ENCODE results near the gene TMEM164. TPM values are rescaled to one million over a fixed set of nuclear protein-coding genes. Genes with fewer than 3 reads are reported as not detected.

The TMEM164 gene
- total and polyA plus RNA-seq, 2 donors (not counting 1 experiment from before 2014, with no cell fraction given), result 5.7 to 10.2 TPM

DNA sequence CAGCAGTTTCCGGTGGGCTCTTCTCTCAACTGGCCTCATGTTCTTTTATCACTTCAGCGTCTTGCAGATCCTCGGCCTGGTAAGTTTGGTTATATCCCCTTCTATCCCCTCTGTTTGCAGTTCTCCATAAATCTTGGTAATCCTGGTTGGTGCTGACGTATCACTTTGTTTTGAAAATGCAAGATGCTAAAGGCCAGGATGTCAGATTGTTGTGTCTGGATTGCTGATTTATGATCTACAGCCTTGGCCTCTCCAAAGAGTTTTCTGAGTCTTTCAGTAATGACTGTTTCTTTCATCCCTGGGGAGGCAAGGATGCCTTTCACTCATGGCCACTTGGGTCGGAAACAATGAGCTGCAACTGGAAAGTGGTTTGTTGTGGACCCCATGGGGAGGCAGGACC, 168.5 kb downstream of the TMEM164 start:
- Histone ChIP-seq H3K4me1 (ENCODE audit: control insufficient read depth, extremely low read depth, insufficient read depth, low read length) (peaks cover 3% of the 10 kb centered on the region), H3K9ac (ENCODE audit: insufficient read depth, low read length) (no peak overlapping the region), H3K9me3 (ENCODE audit: control insufficient read depth, insufficient read depth, low read depth, low read length) (no peaks in the 10 kb centered on the region), H3K4me3 (replicated peaks in 1 of 4; ENCODE audit: control extremely low read depth in 1 of 4, insufficient read depth in 1 of 4, low read depth in 3 of 4, low read length in 4 of 4) (no peak overlapping the region), H4K20me1 (ENCODE audit: control insufficient read depth, extremely low read depth, insufficient read depth, low read length) (no peaks in the 10 kb centered on the region), H2AFZ (ENCODE audit: low read length) (no peak overlapping the region), H3K79me2 (ENCODE audit: control insufficient read depth, insufficient read depth, low read length) (no peaks in the 10 kb centered on the region), H3K27ac (ENCODE audit: insufficient read depth, low read length) (no peak overlapping the region), H3K27me3 (ENCODE audit: control insufficient read depth, insufficient read depth, low read length) (no peaks in the 10 kb centered on the region), H3K4me2 (ENCODE audit: extremely low read depth, insufficient read depth, low read length) (no peak overlapping the region), H3K36me3 (ENCODE audit: control insufficient read depth, insufficient read depth, low read length) (no peaks in the 10 kb centered on the region)
- TF ChIP-seq, protein P1, sequence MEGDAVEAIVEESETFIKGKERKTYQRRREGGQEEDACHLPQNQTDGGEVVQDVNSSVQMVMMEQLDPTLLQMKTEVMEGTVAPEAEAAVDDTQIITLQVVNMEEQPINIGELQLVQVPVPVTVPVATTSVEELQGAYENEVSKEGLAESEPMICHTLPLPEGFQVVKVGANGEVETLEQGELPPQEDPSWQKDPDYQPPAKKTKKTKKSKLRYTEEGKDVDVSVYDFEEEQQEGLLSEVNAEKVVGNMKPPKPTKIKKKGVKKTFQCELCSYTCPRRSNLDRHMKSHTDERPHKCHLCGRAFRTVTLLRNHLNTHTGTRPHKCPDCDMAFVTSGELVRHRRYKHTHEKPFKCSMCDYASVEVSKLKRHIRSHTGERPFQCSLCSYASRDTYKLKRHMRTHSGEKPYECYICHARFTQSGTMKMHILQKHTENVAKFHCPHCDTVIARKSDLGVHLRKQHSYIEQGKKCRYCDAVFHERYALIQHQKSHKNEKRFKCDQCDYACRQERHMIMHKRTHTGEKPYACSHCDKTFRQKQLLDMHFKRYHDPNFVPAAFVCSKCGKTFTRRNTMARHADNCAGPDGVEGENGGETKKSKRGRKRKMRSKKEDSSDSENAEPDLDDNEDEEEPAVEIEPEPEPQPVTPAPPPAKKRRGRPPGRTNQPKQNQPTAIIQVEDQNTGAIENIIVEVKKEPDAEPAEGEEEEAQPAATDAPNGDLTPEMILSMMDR (conservative IDR thresholded peaks at IDR 0.05 in 1 of 2, IDR thresholded peaks at IDR 0.05 in 1 of 2; ENCODE audit: low read depth in 1 of 2, low read length in 2 of 2), result no peak
- TF ChIP-seq EZH2 (IDR thresholded peaks at IDR 0.05; ENCODE audit: low read length, missing control alignments), result no peak
- no peak for DNase-seq (ENCODE audit: low read depth in 2 of 2)

DNA sequence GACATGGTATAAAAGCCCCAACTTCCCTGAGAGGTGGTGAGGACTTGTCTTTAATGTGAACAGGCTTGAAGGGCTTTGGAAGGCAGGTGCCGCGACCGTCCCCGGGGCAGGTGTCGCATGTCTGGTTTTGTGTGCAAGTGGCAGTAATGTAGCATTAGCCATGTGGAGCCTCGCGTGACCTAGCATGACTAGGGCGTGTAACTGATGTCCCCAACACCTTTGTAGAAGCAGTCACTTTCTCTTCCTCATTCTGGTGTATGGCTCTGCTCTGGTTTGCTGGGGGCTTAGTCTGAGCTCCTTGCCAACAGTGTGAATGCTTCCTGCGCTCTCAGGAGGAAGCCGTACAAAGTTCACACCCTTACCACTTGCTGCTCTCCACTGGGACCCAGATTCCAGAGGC, 169.3 kb downstream of the TMEM164 start:
- Histone ChIP-seq H3K27ac (ENCODE audit: insufficient read depth, low read length) (no peak overlapping the region), H3K4me2 (ENCODE audit: extremely low read depth, insufficient read depth, low read length) (no peak overlapping the region), H4K20me1 (ENCODE audit: control insufficient read depth, extremely low read depth, insufficient read depth, low read length) (no peaks in the 10 kb centered on the region), H3K4me3 (replicated peaks in 1 of 4; ENCODE audit: control extremely low read depth in 1 of 4, insufficient read depth in 1 of 4, low read depth in 3 of 4, low read length in 4 of 4) (no peak overlapping the region), H3K9ac (ENCODE audit: insufficient read depth, low read length) (no peak overlapping the region), H2AFZ (ENCODE audit: low read length) (no peak overlapping the region), H3K4me1 (ENCODE audit: control insufficient read depth, extremely low read depth, insufficient read depth, low read length) (peaks cover 3% of the 10 kb centered on the region), H3K27me3 (ENCODE audit: control insufficient read depth, insufficient read depth, low read length) (no peaks in the 10 kb centered on the region), H3K79me2 (ENCODE audit: control insufficient read depth, insufficient read depth, low read length) (no peaks in the 10 kb centered on the region), H3K36me3 (ENCODE audit: control insufficient read depth, insufficient read depth, low read length) (no peaks in the 10 kb centered on the region), H3K9me3 (ENCODE audit: control insufficient read depth, insufficient read depth, low read depth, low read length) (no peaks in the 10 kb centered on the region)
- DNase-seq (ENCODE audit: low read depth in 2 of 2), result no peak
- TF ChIP-seq EZH2 (IDR thresholded peaks at IDR 0.05; ENCODE audit: low read length, missing control alignments), result no peak
- TF ChIP-seq, protein P1 (conservative IDR thresholded peaks at IDR 0.05 in 1 of 2, IDR thresholded peaks at IDR 0.05 in 1 of 2; ENCODE audit: low read depth in 1 of 2, low read length in 2 of 2), result no peak

GRCh38 chrX:110173192-110174175, 170.6 kb downstream of the TMEM164 start:
- no peak overlapping the region for H3K27ac ChIP-seq (ENCODE audit: insufficient read depth, low read length)
- H3K9me3 ChIP-seq (ENCODE audit: control insufficient read depth, insufficient read depth, low read depth, low read length), result no peaks in the 10 kb centered on the region
- H3K4me1 ChIP-seq (ENCODE audit: control insufficient read depth, extremely low read depth, insufficient read depth, low read length), result peaks cover 3% of the 10 kb centered on the region
- H2AFZ ChIP-seq (ENCODE audit: low read length), result no peak overlapping the region
- no peaks in the 10 kb centered on the region for H4K20me1 ChIP-seq (ENCODE audit: control insufficient read depth, extremely low read depth, insufficient read depth, low read length)
- H3K27me3 ChIP-seq (ENCODE audit: control insufficient read depth, insufficient read depth, low read length), result no peaks in the 10 kb centered on the region
- no peak overlapping the region for H3K9ac ChIP-seq (ENCODE audit: insufficient read depth, low read length)
- no peak overlapping the region for H3K4me2 ChIP-seq (ENCODE audit: extremely low read depth, insufficient read depth, low read length)
- TF ChIP-seq EZH2 (IDR thresholded peaks at IDR 0.05; ENCODE audit: low read length, missing control alignments), result no peak
- TF ChIP-seq, protein P1 (conservative IDR thresholded peaks at IDR 0.05 in 1 of 2, IDR thresholded peaks at IDR 0.05 in 1 of 2; ENCODE audit: low read depth in 1 of 2, low read length in 2 of 2), result no peak
- no peak overlapping the region for H3K4me3 ChIP-seq (replicated peaks in 1 of 4; ENCODE audit: control extremely low read depth in 1 of 4, insufficient read depth in 1 of 4, low read depth in 3 of 4, low read length in 4 of 4)
- H3K79me2 ChIP-seq (ENCODE audit: control insufficient read depth, insufficient read depth, low read length), result no peaks in the 10 kb centered on the region
- DNase-seq (ENCODE audit: low read depth in 2 of 2), result peak; percentile 18
- H3K36me3 ChIP-seq (ENCODE audit: control insufficient read depth, insufficient read depth, low read length), result no peaks in the 10 kb centered on the region
